GM21825 (cell line): Measurements from ENCODE around the gene ENKD1.

Experiments
- ATAC-seq: cut with Tn5 transposase; IDR thresholded peaks from one replicate; pipeline ENCODE4 v1.9.1; 2021; ENCODE audit warnings: mild to moderate bottlenecking, moderate library complexity; ENCODE audit not compliant: unreplicated experiment

ENKD1 gene

DNA sequence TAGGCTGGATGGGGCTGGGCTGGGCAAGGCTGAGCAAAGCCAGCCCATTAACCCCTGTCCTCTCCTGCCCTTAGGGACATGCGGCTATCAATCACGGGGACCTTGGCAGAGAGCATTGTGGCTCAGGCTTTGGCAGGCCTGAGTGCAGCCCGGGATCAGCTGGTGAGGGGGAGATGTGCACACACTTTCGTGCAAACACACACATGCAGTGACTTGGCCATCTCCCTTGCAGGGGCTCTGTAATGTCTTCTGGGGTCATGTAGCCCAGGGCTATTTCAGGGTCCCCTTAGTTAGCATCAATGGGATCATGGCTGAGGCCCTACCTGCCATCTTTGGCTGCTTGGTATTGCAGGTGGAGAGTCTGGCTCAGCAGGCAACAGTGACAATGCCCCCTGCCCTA is 14.7 kb downstream of the ENKD1 start:
- ATAC-seq, result no peak

DNA sequence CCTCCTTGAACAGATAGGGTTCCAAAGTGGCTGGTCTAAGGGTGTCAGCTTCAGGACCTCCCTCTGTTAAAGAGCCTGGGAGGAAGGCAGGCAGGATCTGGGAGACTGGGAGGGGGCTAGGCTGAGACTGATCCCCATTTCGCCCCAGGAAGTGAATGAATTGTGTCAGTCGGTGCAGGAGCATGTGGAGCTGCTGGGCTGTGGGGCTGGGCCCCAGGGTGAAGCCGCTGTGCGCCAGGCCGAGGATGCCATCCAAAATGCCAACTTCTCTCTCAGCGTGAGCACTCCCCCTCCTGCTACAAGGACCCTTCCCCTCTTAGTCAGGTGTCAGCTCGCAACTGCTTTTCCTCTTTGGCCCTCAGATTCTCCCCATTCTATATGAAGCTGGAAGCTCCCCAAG is 15.5 kb downstream of the ENKD1 start:
- no peak for ATAC-seq

DNA sequence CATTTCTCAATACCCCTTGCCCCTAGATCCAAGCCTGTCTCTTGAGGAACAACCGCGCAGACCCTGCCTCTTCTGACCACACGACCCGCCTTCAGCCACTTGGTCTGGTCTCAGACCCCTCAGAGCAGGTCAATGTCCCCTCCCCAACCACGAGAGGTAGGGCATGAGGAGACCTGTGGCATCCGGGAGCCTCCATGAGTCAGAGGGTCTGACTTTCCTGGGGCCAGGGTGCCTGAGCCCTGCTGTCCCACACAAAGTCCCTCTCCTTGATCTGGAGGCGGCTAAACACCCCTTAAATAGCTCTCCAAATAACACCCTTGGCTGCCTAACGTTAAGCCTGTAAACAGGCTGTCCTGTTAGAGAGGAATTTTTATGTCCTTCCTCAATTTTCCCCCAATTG is 16.5 kb downstream of the ENKD1 start:
- ATAC-seq, result no peak

DNA sequence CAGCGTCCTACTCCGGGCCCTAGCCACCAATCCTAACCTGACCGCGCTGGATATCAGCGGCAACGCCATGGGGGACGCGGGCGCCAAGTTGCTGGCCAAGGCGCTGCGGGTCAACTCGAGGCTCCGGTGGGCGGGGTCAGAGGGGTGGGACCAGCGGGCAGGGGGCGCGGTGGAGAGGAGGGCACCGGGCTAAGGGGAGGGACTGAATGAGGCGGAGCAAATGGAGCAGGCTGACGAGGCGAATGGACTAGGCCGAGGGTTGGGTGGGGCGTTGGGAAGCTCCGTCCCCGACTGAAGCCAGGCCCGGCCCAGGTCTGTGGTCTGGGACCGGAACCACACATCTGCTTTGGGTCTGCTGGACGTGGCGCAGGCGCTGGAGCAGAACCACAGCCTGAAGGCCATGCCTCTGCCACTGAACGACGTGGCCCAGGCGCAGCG is 17.0 kb downstream of the ENKD1 start:
- no peak for ATAC-seq

DNA sequence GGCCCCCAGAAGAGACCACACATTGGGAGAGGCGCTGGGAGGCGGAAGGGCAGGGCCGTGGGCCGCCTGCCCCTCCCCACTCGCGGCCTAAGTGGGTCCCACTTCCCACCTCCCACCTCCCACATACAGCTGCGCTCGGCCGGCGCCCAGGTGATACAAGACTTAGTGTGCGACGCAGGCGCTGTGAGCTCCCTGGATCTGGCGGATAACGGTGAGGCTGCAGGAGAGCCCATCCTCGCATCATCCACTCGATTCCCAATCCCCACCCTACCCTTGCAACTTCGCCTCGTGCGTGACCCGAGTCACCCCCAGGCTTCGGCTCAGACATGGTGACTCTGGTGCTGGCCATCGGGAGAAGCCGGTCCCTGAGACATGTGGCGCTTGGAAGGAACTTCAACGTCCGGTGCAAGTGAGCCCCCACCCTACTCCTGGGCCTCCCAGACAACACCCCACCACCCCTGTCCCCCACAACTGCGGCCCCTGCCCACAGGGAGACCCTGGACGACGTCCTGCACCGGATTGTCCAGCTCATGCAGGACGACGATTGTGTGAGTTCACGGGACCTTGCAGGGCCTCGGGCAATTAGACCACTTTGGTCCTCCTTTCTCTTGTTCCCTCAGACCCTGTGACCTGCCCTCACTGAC is 17.7 kb downstream of the ENKD1 start:
- no peak for ATAC-seq

DNA sequence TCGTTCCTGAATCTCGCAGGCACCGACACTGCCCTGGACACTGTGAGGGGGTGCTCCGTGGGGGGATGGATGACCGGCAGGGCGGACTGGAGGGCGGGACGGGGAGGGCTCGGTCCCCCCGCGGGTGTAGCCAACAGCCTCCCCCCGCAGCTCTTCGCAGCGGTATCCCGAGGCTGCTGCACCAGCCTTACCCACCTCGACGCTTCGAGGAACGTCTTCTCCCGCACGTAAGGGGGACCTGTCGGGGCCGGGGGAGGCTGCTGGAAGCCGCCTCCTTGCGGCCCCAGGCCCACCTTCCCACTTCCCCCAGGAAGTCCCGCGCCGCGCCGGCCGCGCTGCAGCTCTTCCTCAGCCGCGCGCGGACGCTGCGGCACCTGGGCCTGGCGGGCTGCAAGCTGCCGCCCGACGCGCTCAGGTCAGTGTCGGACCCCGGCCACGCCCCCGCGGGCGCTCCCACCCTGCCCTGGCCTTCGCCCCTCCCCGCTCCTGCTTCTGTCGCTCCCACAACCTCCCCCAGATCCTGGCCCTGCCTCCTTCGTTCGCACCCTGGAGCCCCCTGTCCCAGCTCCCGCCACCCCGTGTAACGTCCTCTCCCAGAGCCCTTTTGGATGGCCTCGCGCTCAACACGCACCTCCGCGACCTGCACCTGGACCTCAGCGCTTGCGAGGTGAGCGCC is 18.3 kb downstream of the ENKD1 start:
- no peak for ATAC-seq

DNA sequence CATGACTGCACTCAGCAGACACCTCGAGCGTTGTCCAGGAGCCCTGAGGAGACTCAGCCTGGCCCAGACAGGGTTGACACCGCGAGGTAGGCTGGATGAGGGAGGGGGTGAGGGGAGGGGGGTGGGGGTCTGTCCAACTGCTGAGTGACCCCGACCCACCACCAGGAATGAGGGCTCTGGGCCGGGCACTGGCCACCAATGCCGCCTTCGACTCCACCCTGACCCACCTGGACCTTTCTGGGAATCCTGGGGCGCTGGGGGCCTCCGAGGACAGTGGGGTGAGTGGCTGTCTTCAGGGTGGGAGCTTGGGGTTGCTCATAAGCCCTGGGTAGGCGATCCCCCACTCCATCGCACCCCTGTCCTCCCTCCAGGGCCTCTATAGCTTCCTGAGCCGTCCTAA is 18.9 kb downstream of the ENKD1 start:
- no peak for ATAC-seq

DNA sequence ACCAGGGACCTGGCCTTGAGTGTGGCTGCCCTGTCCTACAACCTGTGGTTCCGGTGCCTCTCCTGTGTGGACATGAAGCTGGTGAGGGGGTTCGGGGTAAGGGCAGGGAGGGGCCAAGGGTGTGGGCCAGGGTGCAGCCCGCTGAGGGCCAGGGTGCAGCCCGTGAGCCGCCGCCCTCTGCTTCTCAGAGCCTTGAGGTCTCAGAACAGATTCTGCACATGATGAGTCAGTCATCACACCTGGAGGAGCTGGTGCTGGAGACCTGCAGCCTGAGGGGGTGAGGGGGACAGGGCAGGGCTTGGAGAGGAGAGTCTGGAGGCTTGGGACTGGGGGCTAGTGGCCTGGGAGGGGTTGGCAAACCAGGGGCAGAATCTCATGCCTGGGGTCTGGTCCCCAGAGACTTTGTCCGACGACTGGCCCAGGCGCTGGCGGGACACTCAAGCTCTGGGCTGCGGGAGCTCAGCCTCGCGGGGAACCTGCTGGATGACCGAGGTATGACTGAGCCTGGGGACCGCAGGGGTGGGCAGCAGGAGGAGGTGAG is 19.4 kb downstream of the ENKD1 start:
- ATAC-seq, result no peak

DNA sequence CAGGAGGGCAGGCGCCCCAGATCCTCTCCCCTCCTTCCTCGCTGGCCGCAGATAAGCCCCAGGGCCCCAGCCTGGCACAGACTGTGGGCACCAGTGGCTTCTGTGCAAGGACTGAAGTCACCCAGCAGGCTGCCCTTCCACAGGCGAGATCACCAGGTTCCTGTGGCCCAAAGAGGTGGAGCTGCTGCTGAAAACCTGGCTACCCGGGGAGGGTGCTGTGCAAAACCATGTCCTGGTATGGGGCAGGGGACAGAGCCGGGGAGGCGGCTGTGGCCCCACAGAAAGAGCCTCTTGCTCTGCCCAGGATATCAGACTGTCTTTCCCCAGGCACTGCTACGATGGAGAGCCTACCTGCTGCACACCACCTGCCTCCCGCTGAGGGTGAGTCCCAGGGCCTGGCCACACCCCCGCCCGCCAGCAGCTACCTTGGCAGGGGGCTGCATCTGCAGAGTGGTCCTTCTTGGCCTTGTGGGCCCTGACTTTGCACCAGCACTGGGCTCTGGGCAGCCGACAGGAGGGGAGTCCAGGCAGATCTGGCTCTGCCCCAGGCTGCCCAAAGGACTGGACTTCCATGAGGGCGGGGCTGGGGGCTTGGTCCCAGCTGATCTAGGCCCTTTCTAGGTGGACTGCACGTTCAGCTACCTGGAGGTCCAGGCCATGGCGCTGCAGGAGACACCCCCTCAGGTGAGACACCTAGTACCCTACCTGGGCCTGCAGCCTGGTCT is 21.0 kb downstream of the ENKD1 start:
- ATAC-seq, result no peak

DNA sequence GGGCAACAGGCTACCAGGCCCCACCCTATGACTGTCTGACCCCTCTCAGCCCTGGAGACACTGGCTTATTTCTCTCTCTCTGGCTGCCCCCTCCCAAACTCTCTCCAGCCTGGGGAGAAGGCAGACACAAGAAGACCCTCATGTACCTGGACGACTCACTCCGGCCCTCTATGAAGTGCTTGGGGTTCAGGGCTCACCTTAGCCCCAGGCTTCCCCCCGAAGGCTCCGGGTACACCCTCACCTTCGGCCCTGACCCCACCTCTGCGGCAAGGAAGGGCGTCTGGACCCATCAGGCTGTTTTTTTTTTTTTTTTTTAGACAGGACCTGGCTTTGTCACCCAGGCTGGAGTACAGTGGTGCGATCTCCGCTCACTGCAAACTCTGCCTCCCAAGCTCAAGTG is 22.5 kb downstream of the ENKD1 start:
- no peak for ATAC-seq

DNA sequence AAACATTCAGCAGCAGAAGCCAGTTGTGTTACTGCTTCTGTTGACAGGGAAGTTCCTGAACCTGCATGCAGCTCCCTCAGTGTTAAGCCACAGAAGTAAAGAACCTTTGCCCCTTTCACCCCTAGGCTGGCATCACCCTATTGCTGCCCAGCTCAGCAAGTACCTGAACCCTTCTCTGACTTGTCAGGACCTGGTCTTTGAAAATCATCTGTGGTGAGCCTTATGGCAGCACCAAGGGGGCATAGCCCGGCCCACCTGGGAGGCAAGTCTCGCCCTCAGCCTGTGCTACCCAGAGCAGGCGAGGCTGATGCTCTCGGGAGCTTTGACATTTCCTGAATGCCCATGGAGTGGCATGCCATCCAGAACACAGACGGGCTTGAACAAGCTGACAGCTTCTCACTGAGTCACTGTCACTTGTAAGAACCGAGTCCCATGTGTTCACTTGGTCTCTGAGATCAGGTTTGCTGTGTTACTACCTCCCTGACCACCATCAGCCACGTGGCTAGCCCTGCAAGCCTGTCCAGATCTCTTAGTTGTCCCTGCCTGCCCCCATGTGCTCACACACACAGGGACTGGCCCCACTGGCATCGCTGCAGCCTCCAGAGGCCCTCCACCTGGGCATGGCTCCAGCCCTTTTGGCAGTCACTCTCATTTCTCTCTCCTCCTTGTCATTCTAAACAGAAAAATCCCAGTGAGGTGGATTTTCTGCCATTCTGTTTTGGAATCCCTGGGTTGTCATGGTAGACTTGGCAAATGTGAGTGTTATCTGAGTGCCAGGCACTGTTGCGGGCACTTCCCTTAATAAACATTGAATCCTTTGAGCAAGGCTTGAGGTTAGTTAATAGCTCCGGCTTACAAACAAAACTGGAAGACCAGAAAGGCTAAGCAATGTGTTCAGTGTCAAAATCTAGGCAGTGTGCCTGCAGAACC is 24.5 kb downstream of the ENKD1 start:
- ATAC-seq, result no peak

DNA sequence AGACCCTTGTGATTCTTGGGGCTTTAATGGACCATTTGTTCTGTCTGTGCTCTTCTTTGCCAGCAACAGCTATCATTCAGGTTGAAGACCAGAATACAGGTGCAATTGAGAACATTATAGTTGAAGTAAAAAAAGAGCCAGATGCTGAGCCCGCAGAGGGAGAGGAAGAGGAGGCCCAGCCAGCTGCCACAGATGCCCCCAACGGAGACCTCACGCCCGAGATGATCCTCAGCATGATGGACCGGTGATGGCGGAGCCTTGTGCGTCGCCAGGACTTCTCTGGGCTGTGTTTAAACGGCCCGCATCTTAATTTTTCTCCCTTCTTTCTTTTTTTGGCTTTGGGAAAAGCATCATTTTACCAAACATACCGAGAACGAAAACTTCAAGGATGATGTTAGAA is 28.9 kb downstream of the ENKD1 start:
- no peak for ATAC-seq

DNA sequence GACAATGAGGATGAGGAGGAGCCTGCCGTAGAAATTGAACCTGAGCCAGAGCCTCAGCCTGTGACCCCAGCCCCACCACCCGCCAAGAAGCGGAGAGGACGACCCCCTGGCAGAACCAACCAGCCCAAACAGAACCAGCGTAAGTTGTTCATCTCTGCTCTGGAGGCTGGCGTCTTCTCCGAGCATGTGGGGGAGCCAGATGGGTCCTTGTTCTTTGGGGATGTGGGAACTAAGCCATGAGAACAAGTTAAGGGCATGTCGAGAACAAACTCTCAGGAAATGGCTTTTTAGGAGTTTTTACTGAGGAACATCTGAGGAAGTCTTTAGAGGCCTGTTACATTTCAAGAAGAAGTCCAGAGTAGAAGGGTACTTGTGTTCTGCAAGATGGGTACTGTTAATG is 29.8 kb downstream of the ENKD1 start:
- ATAC-seq, result no peak

DNA sequence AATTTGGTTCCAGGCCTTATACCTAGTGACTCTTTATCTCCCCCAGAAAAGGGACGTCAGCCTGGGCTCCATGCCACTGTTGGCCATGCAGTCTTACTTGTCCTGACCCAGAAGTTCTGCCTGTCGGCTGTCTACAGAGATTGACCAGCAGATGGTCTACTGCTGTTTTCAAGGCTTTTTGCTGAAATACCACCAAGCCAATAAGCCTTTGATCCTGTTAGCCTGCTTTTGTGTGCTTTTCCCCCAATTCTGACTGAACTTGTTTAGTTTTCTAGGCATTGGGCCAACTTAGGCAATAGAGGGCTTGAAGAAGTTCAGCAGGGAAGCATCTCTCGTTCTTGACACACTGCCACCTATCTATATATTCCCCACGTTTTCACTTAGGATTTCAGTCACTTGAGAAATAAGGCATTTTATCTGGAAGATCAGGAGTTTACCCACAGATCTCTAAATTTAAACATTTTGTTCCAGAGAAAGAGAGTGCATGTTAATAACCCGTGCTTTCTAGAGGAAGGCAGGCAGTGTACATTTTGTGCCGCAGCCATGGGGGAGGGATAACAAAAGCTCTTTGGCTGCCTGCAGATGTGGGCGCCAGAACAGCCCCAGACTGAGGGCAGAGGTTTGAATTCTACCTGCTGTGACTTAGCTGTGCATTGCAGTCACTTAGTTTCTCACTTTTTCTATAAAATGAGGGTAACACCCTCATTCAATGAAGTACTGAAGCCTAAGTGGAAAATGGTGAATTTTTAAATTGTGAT is 34.0 kb downstream of the ENKD1 start:
- no peak for ATAC-seq

DNA sequence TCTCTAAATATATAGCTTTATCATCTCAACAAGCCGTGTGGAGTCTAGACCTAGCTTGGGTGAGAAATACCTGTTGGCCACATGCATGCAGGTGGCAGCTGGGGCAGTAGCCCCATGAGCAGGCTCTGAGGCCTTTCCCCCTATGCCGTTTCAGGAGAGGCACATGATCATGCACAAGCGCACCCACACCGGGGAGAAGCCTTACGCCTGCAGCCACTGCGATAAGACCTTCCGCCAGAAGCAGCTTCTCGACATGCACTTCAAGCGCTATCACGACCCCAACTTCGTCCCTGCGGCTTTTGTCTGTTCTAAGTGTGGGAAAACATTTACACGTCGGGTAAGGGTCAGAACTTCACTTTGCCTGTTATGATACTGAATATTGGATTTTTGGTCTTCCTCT is 38.3 kb downstream of the ENKD1 start:
- no peak for ATAC-seq

DNA sequence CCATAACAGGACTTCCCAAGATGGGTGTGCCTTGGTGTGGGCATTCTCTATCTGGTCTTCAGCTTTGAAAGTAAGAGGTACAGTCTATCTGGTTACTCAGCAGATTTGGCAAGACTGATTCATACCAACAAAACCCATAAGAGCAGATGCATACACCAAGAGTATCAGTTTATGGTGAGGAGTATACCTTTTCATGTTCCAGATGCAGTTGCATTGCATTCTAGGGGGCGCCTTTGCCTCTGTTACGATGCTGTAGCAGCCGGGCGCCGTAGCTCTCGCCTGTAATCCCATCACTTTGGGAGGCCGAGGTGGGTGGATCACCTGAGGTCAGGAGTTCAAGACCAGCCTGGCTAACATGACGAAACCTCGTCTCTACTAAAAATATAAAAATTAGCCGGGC is 52.7 kb downstream of the ENKD1 start:
- no peak for ATAC-seq
